IMR-90 (cell line): ENCODE data around the gene COQ6. TPM values are rescaled to one million over a fixed set of nuclear protein-coding genes. Genes with fewer than 3 reads are reported as not detected.

ENCODE experiments used
- ATAC-seq: fragments of 200-7000 bp; cut with Tn5 transposase; 2 replicates; pipeline ENCODE4 v1.9.1; 2020; ENCODE audit warnings: low read depth, mild to moderate bottlenecking, moderate library complexity
- BruUV-seq: library from RNA; stranded (reverse); fragments of 400-500 nt; replicated peaks from 2 replicates; lab custom pipeline; 2021; lab: Mats Ljungman, UMichigan
- CTCF ChIA-PET: fragments of 300-600 bp; formaldehyde crosslinking; extraction: SDS; loops from one replicate; lab custom pipeline; 2021; ENCODE audit warnings: antibody characterized with exemption; lab: Yijun Ruan, JAX
- POLR2A ChIA-PET: fragments of 300-600 bp; sonication (Branson Sonifier 250); formaldehyde crosslinking; loops from one replicate; lab custom pipeline; 2022; ENCODE audit warnings: antibody characterized with exemption; ENCODE audit not compliant: unreplicated experiment; lab: Charles Lee
- DNase-seq: peaks from one replicate; pipeline ENCODE4 v3.0.0; 2013
- H2AFZ ChIP-seq: replicated peaks from 2 replicates; pipeline ENCODE3; 2013; ENCODE audit warnings: low read length, mild to moderate bottlenecking; ENCODE audit not compliant: poor library complexity
- H2AK5ac ChIP-seq: 2 replicates; pipeline ENCODE4 v1.6.1; 2013; ENCODE audit warnings: low read depth, low read length, inconsistent platforms
- H2AK9ac ChIP-seq: replicated peaks from 2 replicates; pipeline ENCODE3; 2013; ENCODE audit warnings: mild to moderate bottlenecking, low read depth, low read length, moderate library complexity; ENCODE audit not compliant: poor library complexity
- H2BK120ac ChIP-seq: 2 replicates; pipeline ENCODE4 v1.6.1; 2013; ENCODE audit warnings: low read depth, low read length, inconsistent platforms
- H2BK15ac ChIP-seq: 3 replicates; pipeline ENCODE4 v1.6.1; 2013; ENCODE audit warnings: low read depth, low read length, inconsistent platforms
- H2BK20ac ChIP-seq: 2 replicates; pipeline ENCODE4 v1.6.1; 2013; ENCODE audit warnings: low read depth, mild to moderate bottlenecking, inconsistent platforms, low read length, moderate library complexity
- H2BK5ac ChIP-seq: 2 replicates; pipeline ENCODE4 v1.6.1; 2013; ENCODE audit warnings: mild to moderate bottlenecking, low read depth, low read length, inconsistent platforms; ENCODE audit not compliant: poor library complexity, severe bottlenecking
- H3K14ac ChIP-seq: replicated peaks from 2 replicates; pipeline ENCODE4 v1.6.1; 2013; ENCODE audit warnings: low read depth, low read length, inconsistent platforms
- H3K18ac ChIP-seq: 2 replicates; pipeline ENCODE4 v1.6.1; 2013; ENCODE audit warnings: low read depth, low read length, control low read depth
- H3K23ac ChIP-seq: 2 replicates; pipeline ENCODE4 v1.6.1; 2013; ENCODE audit warnings: low read depth, low read length, inconsistent platforms
- H3K27ac ChIP-seq: 2 replicates; pipeline ENCODE4 v1.5.1; 2013; ENCODE audit warnings: mild to moderate bottlenecking, control low read depth, low read length; ENCODE audit not compliant: insufficient read depth
- H3K27me3 ChIP-seq: 2 replicates; pipeline ENCODE4 v1.6.1; 2013; ENCODE audit warnings: low read length; ENCODE audit not compliant: control insufficient read depth, insufficient read depth
- H3K36me3 ChIP-seq: 2 replicates; pipeline ENCODE4 v1.6.1; 2013; ENCODE audit warnings: low read length, mixed read lengths; ENCODE audit not compliant: control insufficient read depth, insufficient read depth
- H3K4ac ChIP-seq: 2 replicates; pipeline ENCODE4 v1.6.1; 2013; ENCODE audit warnings: low read depth, low read length, inconsistent platforms
- H3K4me1 ChIP-seq: 2 replicates; pipeline ENCODE4 v1.6.1; 2013; ENCODE audit warnings: low read length, mixed read lengths; ENCODE audit not compliant: control insufficient read depth, insufficient read depth
- H3K4me2 ChIP-seq: 2 replicates; pipeline ENCODE4 v1.6.1; 2013; ENCODE audit warnings: low read depth, mild to moderate bottlenecking, control low read depth, low read length, moderate library complexity
- H3K4me3 ChIP-seq: 2 replicates; pipeline ENCODE4 v1.5.1; 2013; ENCODE audit warnings: low read depth, mild to moderate bottlenecking, control low read depth, low read length, moderate library complexity; ENCODE audit not compliant: insufficient read depth
- H3K56ac ChIP-seq: 2 replicates; pipeline ENCODE4 v1.6.1; 2013; ENCODE audit warnings: low read length, inconsistent platforms; ENCODE audit not compliant: insufficient read depth; ENCODE audit errors: extremely low read depth
- H3K79me1 ChIP-seq, 2 experiments: 2 replicates each; pipeline ENCODE4 v1.6.1; 2013; ENCODE audit warnings: low read length in 2 of 2, inconsistent platforms in 1 of 2, low read depth in 1 of 2
- H3K9ac ChIP-seq: 2 replicates; pipeline ENCODE4 v1.6.1; 2013; ENCODE audit warnings: low read depth, low read length, control low read depth
- H3K9me1 ChIP-seq: 2 replicates; pipeline ENCODE4 v1.6.1; 2013; ENCODE audit warnings: low read length, inconsistent platforms; ENCODE audit not compliant: insufficient read depth
- H3K9me3 ChIP-seq: 2 replicates; pipeline ENCODE4 v1.6.1; 2013; ENCODE audit warnings: low read length; ENCODE audit not compliant: control insufficient read depth, insufficient read depth
- H4K20me1 ChIP-seq: 2 replicates; pipeline ENCODE4 v1.6.1; 2013; ENCODE audit warnings: low read length, inconsistent platforms; ENCODE audit not compliant: insufficient read depth
- H4K5ac ChIP-seq: 2 replicates; pipeline ENCODE4 v1.6.1; 2013; ENCODE audit warnings: mild to moderate bottlenecking, low read depth, low read length, control low read depth
- H4K8ac ChIP-seq, 2 experiments: 2 replicates each; pipeline ENCODE4 v1.6.1; 2013; ENCODE audit warnings: low read depth in 2 of 2, low read length in 2 of 2, control low read depth in 1 of 2, inconsistent platforms in 1 of 2
- H4K91ac ChIP-seq: 2 replicates; pipeline ENCODE4 v1.6.1; 2013; ENCODE audit warnings: low read depth, low read length, inconsistent platforms; ENCODE audit not compliant: insufficient read depth
- RCOR1 ChIP-seq: IDR thresholded peaks from 2 replicates; pipeline ENCODE4 v1.6.1; 2012; ENCODE audit warnings: mild to moderate bottlenecking, low read length, improper control_type of control experiment; ENCODE audit not compliant: insufficient replicate concordance
- dilution Hi-C: fragments of 300-500 bp; cut with HindIII; formaldehyde crosslinking; loops from one replicate; pipeline ENCODE4 v1.14.3; 2018; ENCODE audit warnings: low sequenced_read_pairs; ENCODE audit not compliant: unreplicated experiment
- in situ Hi-C: fragments of 300-500 bp; cut with MboI; formaldehyde crosslinking; loops from 3 replicates; pipeline ENCODE4 v1.14.3; 2019; ENCODE audit warnings: low sequenced_read_pairs, inconsistent platforms, mixed read lengths
- intact Hi-C: fragments of 100-400 bp; cut with micrococcal nuclease; formaldehyde crosslinking; loops from 2 replicates; pipeline ENCODE4 v1.10.0; 2022
- polyA plus RNA-seq, 3 experiments: library from polyadenylated mRNA; depleted of rRNA; stranded (reverse); fragments of >200 nt; gene quantifications; 2 replicates each; pipeline ENCODE4 v1.2.3, GENCODE V29; 2012; ENCODE audit warnings: low replicate concordance in 1 of 3
- total RNA-seq: library from RNA; depleted of rRNA; stranded (reverse); fragments of >200 nt; gene quantifications from 2 replicates; pipeline ENCODE4 v1.2.3, GENCODE V29; 2012
- TF ChIP-seq, protein P1 (sequence below): conservative IDR thresholded peaks from 2 replicates; pipeline ENCODE4 v1.5.1; 2012; ENCODE audit warnings: mild to moderate bottlenecking, low read depth, low read length, improper control_type of control experiment

COQ6 gene
- total and polyA plus RNA-seq, 2 of the 4 experiments (the other 2 are of a cell fraction), result 21.0 to 28.6 TPM

DNA sequence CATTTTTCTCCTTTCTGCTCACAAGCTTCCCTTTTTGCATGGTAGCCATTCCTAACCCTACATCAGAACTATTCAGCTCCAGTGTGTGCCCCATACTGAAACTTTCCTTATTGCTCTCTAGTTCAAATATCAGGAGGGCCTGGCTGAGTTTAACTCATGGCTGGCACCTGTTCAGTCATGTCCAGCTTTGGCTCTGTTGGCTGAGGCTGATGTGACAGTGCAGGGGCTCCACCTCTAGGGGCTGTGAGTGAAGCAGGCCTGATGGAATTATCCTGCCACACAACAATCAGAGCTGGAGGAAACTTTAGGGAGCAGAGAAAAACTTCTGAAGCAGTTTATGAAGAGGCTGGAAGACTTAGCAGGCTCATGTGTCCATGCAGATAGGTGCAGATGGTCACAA, 8.5 kb downstream of the COQ6 start:
- H2BK5ac ChIP-seq, result no peak overlapping the region
- no peak overlapping the region for H2BK15ac ChIP-seq
- H2AK5ac ChIP-seq, result no peak overlapping the region
- no peaks in the 10 kb centered on the region for H3K27me3 ChIP-seq
- in situ Hi-C loops (no loop called here), intact Hi-C loops (no loop called here), dilution Hi-C loops (no loop called here)
- H3K9ac ChIP-seq, result no peak overlapping the region
- H2BK120ac ChIP-seq, result no peak overlapping the region
- no peak overlapping the region for H3K4me3 ChIP-seq
- H3K27ac ChIP-seq, result no peak overlapping the region
- no peak overlapping the region for H4K8ac ChIP-seq
- DNase-seq (no peak), ATAC-seq (no peak)
- no peak overlapping the region for H3K4me2 ChIP-seq
- CTCF ChIA-PET, result no interaction called here
- H2AFZ ChIP-seq, result no peak overlapping the region
- no peak overlapping the region for H3K23ac ChIP-seq
- H4K5ac ChIP-seq, result no peak overlapping the region
- H2BK20ac ChIP-seq, result no peak overlapping the region
- peaks cover 53% of the 10 kb centered on the region for H3K36me3 ChIP-seq
- peaks cover 5 to 6% of the 10 kb centered on the region in 2 experiments; a peak in 3 of 4 replicates for H3K79me1 ChIP-seq
- no peak overlapping the region for H3K14ac ChIP-seq
- no peak overlapping the region for H3K18ac ChIP-seq
- H2AK9ac ChIP-seq, result no peak overlapping the region
- no peaks in the 10 kb centered on the region for H4K20me1 ChIP-seq
- H3K4me1 ChIP-seq, result no peaks in the 10 kb centered on the region
- BruUV-seq, result no TSS peak
- H3K9me1 ChIP-seq, result peaks cover 4% of the 10 kb centered on the region; the same call in 1 of the 2 replicates
- no peak overlapping the region for H3K56ac ChIP-seq
- H3K9me3 ChIP-seq, result no peaks in the 10 kb centered on the region
- POLR2A ChIA-PET, result no interaction called here
- TF ChIP-seq, protein P1, sequence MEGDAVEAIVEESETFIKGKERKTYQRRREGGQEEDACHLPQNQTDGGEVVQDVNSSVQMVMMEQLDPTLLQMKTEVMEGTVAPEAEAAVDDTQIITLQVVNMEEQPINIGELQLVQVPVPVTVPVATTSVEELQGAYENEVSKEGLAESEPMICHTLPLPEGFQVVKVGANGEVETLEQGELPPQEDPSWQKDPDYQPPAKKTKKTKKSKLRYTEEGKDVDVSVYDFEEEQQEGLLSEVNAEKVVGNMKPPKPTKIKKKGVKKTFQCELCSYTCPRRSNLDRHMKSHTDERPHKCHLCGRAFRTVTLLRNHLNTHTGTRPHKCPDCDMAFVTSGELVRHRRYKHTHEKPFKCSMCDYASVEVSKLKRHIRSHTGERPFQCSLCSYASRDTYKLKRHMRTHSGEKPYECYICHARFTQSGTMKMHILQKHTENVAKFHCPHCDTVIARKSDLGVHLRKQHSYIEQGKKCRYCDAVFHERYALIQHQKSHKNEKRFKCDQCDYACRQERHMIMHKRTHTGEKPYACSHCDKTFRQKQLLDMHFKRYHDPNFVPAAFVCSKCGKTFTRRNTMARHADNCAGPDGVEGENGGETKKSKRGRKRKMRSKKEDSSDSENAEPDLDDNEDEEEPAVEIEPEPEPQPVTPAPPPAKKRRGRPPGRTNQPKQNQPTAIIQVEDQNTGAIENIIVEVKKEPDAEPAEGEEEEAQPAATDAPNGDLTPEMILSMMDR, result no peak
- TF ChIP-seq RCOR1, result no peak
- no peak overlapping the region for H4K91ac ChIP-seq
- no peak overlapping the region for H3K4ac ChIP-seq
